ENCODE measurements around the gene SLC25A6. TPM values are rescaled to one million over a fixed set of nuclear protein-coding genes. Genes with fewer than 3 reads are reported as not detected.

SLC25A6 gene
- total RNA-seq, 1 experiment from 2014 or later = 178 TPM

DNA sequence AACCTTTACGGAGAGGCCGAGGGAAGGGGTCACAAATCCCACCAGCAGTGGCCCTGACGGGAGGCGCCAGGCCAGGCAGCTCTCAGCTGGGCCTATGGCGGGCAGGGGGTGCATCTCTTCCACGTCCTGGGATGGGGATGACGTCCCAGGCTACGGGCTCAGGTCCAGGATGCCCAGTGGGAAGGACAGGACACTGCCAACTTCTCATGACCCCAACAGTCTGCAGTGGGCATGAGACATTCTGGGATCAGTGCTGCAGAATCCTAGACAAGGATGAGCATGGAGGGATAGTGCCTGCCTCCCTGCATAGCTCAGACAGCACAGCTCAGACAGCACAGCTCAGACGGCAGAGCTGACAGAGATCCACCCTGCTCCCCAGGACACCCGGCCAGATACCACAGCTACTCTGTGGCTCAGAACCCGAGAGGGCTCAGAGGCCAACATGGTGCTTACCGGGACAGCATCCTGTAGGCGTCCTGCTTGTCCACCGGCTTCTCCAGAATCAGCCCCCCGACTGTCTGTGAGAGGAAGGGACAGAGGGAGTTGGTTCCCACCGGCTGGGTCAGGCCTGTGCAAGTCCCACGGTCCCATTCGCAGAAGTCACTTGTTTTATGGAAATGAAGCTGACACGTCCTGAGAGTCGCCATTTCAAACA, 43.5 kb upstream of the SLC25A6 start:
- BruUV-seq (replicated peaks) = no TSS peak
- Histone ChIP-seq H3K9me2 (ENCODE audit: insufficient read depth) (no peaks in the 10 kb centered on the region), H4K20me1 (ENCODE audit: insufficient read depth) (no peaks in the 10 kb centered on the region), H2AFZ (no peak overlapping the region), H3F3A (ENCODE audit: insufficient read depth, low read depth) (no peaks in the 10 kb centered on the region), H3K27ac (no peak overlapping the region), H3K36me3 (ENCODE audit: low read depth) (no peaks in the 10 kb centered on the region), H3K27me3 (ENCODE audit: insufficient read depth, low read depth) (no peaks in the 10 kb centered on the region), H3K4me1 (replicated peaks; ENCODE audit: insufficient read depth) (no peaks in the 10 kb centered on the region), H3K4me3 (no peak overlapping the region), H3K9me3 (ENCODE audit: insufficient read depth, low read depth) (no peaks in the 10 kb centered on the region), H3K4me2 (no peak overlapping the region), H3K79me2 (ENCODE audit: low read depth) (no peaks in the 10 kb centered on the region)
- intact Hi-C loops (cut with micrococcal nuclease; ENCODE audit: unreplicated experiment) = no loop called here
- POLR2A ChIA-PET (ENCODE audit: unreplicated experiment) = no interaction called here
- CTCF ChIA-PET = no interaction called here
- TF ChIP-seq EZH2 (IDR thresholded peaks at IDR 0.05; ENCODE audit: low read depth) (no peak), CTCF (conservative IDR thresholded peaks at IDR 0.05) (no peak)
- no peak for DNase-seq

DNA sequence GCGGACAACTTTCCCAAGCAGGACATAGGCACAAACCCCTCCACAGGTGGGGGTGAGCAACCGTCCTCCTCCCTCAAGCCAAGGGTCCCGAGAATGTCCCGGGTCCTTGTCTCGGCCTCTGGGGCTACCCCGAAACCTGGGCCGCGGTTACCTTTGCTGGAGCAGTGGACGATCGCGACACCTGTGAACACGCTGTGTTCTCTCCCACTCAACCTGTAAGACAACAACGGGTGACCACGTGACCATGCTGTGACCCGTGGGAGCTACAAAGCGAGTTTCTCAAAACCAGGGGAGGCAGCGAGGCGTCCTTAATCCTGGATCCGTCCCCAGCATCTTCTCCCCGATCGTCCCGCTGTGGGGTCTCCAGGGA, 42.9 kb upstream of the SLC25A6 start:
- Histone ChIP-seq H3K9me2 (ENCODE audit: insufficient read depth) (no peaks in the 10 kb centered on the region), H3K79me2 (ENCODE audit: low read depth) (no peaks in the 10 kb centered on the region), H3K27ac (no peak overlapping the region), H3K4me2 (no peak overlapping the region), H3K4me1 (replicated peaks; ENCODE audit: insufficient read depth) (no peaks in the 10 kb centered on the region), H3F3A (ENCODE audit: insufficient read depth, low read depth) (no peaks in the 10 kb centered on the region), H3K27me3 (ENCODE audit: insufficient read depth, low read depth) (no peaks in the 10 kb centered on the region), H3K4me3 (no peak overlapping the region), H2AFZ (no peak overlapping the region), H3K9me3 (ENCODE audit: insufficient read depth, low read depth) (no peaks in the 10 kb centered on the region), H3K36me3 (ENCODE audit: low read depth) (no peaks in the 10 kb centered on the region), H4K20me1 (ENCODE audit: insufficient read depth) (no peaks in the 10 kb centered on the region)
- no peak for DNase-seq
- ChIA-PET POLR2A (ENCODE audit: unreplicated experiment) (no interaction called here), CTCF (no interaction called here)
- intact Hi-C loops (cut with micrococcal nuclease; ENCODE audit: unreplicated experiment) = no loop called here
- TF ChIP-seq CTCF (conservative IDR thresholded peaks at IDR 0.05) (no peak), EZH2 (IDR thresholded peaks at IDR 0.05; ENCODE audit: low read depth) (no peak)
- BruUV-seq (replicated peaks) = no TSS peak

- Histone ChIP-seq H3K27ac (no peak overlapping the region), H3F3A (ENCODE audit: insufficient read depth, low read depth) (no peaks in the 10 kb centered on the region), H3K36me3 (ENCODE audit: low read depth) (no peaks in the 10 kb centered on the region), H3K4me3 (no peak overlapping the region), H4K20me1 (ENCODE audit: insufficient read depth) (no peaks in the 10 kb centered on the region), H3K4me1 (replicated peaks; ENCODE audit: insufficient read depth) (no peaks in the 10 kb centered on the region), H3K4me2 (no peak overlapping the region), H3K9me3 (ENCODE audit: insufficient read depth, low read depth) (no peaks in the 10 kb centered on the region), H2AFZ (no peak overlapping the region), H3K27me3 (ENCODE audit: insufficient read depth, low read depth) (no peaks in the 10 kb centered on the region), H3K79me2 (ENCODE audit: low read depth) (no peaks in the 10 kb centered on the region), H3K9me2 (ENCODE audit: insufficient read depth) (no peaks in the 10 kb centered on the region)
- ChIA-PET POLR2A (ENCODE audit: unreplicated experiment) (no interaction called here), CTCF (no interaction called here)
- intact Hi-C loops (cut with micrococcal nuclease; ENCODE audit: unreplicated experiment) = no loop called here
- TF ChIP-seq EZH2 (IDR thresholded peaks at IDR 0.05; ENCODE audit: low read depth) = no peak
- no peak for DNase-seq
- no TSS peak for BruUV-seq (replicated peaks)
Observed at GRCh38 chrX:1433646-1434357, 41.9 kb upstream of the SLC25A6 start.
